Caco-2 (cell line): ENCODE measurements around the gene LIMS3. TPM values are rescaled to one million over a fixed set of nuclear protein-coding genes. Genes with fewer than 3 reads are reported as not detected.
"Not testable (repeated sequence)": the region's sequence is repeated elsewhere in the genome, so short reads cannot be mapped to it uniquely, and the experiment has no call there.

Experiments
- BruUV-seq: library from RNA; stranded (reverse); fragments of 400-500 nt; replicated peaks from 2 replicates; lab custom pipeline; 2021; lab: Mats Ljungman, UMichigan
- CTCF ChIA-PET: fragments of 300-600 bp; sonication (Branson Sonifier 250); formaldehyde crosslinking; loops from one replicate; lab custom pipeline; 2022; ENCODE audit warnings: antibody characterized with exemption; lab: Charles Lee
- POLR2A ChIA-PET: fragments of 300-600 bp; sonication (Branson Sonifier 250); formaldehyde crosslinking; loops from one replicate; lab custom pipeline; 2022; ENCODE audit warnings: antibody characterized with exemption; lab: Charles Lee
- DNase-seq, 2 experiments: peaks; one replicate each; pipeline versions ENCODE4 v3.0.0 to v3.0.0-alpha.2; 2020 to 2022
- H3K27me3 ChIP-seq: replicated peaks from 2 replicates; pipeline ENCODE4 v1.6.0; 2011; ENCODE audit warnings: low read length; ENCODE audit not compliant: control insufficient read depth, insufficient read depth
- H3K36me3 ChIP-seq: 2 replicates; pipeline ENCODE4 v1.5.1; 2011; ENCODE audit warnings: low read length; ENCODE audit not compliant: control insufficient read depth, insufficient read depth
- H3K4me1 ChIP-seq: fragments of 250-450 bp; sonication (Bioruptor Pico); 2 replicates; pipeline ENCODE4 v1.5.1; 2020; ENCODE audit warnings: mild to moderate bottlenecking
- H3K4me3 ChIP-seq: 2 replicates; pipeline ENCODE4 v1.5.1; 2011; ENCODE audit warnings: low read depth, mild to moderate bottlenecking, control low read depth, low read length
- H3K9me3 ChIP-seq: fragments of 250-450 bp; sonication (Bioruptor Pico); 2 replicates; pipeline ENCODE4 v1.5.1; 2020; ENCODE audit warnings: mild to moderate bottlenecking, moderate library complexity
- H3K27ac Mint-ChIP-seq: one replicate; pipeline ENCODE4 v1.8.0; 2022; ENCODE audit warnings: mixed read lengths; ENCODE audit not compliant: unreplicated experiment
- H3K27me3 Mint-ChIP-seq: one replicate; pipeline ENCODE4 v1.8.0; 2022; ENCODE audit warnings: mixed read lengths; ENCODE audit not compliant: insufficient read depth, unreplicated experiment
- H3K36me3 Mint-ChIP-seq: one replicate; pipeline ENCODE4 v1.8.0; 2022; ENCODE audit warnings: mild to moderate bottlenecking, mixed read lengths; ENCODE audit not compliant: insufficient read depth, unreplicated experiment
- H3K4me1 Mint-ChIP-seq: one replicate; pipeline ENCODE4 v1.8.0; 2022; ENCODE audit warnings: low read depth, mixed read lengths; ENCODE audit not compliant: unreplicated experiment
- H3K4me3 Mint-ChIP-seq: one replicate; pipeline ENCODE4 v1.8.0; 2022; ENCODE audit warnings: mild to moderate bottlenecking, moderate library complexity, mixed read lengths; ENCODE audit not compliant: unreplicated experiment
- H3K9me3 Mint-ChIP-seq: one replicate; pipeline ENCODE4 v1.8.0; 2022; ENCODE audit warnings: mixed read lengths; ENCODE audit not compliant: unreplicated experiment
- intact Hi-C: fragments of 100-400 bp; cut with micrococcal nuclease; formaldehyde crosslinking; loops from one replicate; pipeline ENCODE4 v1.10.0; 2022; ENCODE audit not compliant: unreplicated experiment
- total RNA-seq: library from RNA; stranded (reverse); gene quantifications from 2 replicates; pipeline ENCODE4 v1.2.3, GENCODE V29; 2022

The LIMS3 gene
- total RNA-seq, 1 experiment from 2014 or later, result 4.0 TPM

DNA sequence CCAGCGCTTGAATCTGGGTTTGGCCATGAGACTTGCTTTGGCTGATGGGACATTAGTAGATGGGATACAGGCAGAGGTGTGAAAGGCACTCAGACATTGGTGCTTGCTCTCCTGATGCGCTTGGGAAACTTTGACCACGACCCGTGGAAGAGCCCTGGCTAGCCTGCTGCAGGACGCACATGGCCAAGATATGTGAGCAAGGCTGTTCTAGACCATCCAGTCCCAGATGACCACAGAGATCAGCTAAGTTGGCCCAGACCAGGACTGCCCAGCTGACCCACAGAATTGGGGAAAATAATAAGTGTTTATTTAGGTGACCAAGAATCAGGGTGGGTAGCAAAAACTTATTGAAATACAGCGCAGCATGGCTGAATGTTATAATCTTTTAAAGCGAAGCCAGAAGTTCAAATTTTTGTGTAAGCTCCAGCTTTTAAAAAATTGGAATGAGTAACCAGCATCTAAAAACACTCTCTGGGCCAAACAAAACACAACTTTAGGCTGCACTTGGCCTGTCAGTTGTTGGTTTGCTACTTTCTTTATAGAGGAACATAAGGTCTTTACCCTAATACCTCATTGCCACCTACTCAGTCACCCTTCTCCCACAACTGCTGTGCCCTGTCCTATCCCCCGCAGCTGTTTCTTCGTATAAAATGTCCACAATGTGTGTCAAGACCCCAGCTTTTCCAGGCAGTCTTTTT lies 51.8 kb downstream of the LIMS3 start:
- H3K4me3 ChIP-seq, H3K36me3 Mint-ChIP-seq, H3K4me1 Mint-ChIP-seq, H3K27ac Mint-ChIP-seq, H3K9me3 ChIP-seq, H3K4me1 ChIP-seq, POLR2A ChIA-PET, BruUV-seq, H3K9me3 Mint-ChIP-seq, H3K36me3 ChIP-seq, DNase-seq, H3K27me3 ChIP-seq, intact Hi-C loops, CTCF ChIA-PET, H3K4me3 Mint-ChIP-seq, H3K27me3 Mint-ChIP-seq: not testable (repeated sequence)

DNA sequence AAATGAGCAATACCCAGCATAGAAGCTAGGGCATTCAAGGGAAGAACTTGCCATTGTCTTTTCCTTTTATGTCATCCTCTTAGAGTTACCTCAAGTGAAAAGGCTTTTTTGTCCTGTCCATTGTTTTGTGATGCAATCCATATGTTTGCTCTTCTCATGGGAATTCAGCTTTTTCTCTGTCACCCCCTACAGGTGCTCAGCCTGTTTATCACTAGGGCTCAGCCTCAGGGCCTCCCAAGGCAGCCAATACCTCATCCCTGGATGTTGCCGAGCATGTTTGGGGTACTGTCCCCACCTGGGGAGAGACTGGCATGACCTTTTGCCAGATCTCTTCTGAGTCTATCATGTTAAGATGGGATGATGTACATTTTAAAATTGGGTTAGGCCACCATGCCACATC lies 65.5 kb downstream of the LIMS3 start:
- H3K4me3 Mint-ChIP-seq, H3K9me3 Mint-ChIP-seq, H3K27me3 ChIP-seq, H3K4me1 ChIP-seq, POLR2A ChIA-PET, H3K36me3 Mint-ChIP-seq, H3K9me3 ChIP-seq, H3K36me3 ChIP-seq, H3K27me3 Mint-ChIP-seq, H3K4me3 ChIP-seq, intact Hi-C loops, BruUV-seq, H3K4me1 Mint-ChIP-seq, DNase-seq, CTCF ChIA-PET, H3K27ac Mint-ChIP-seq: not testable (repeated sequence)

DNA sequence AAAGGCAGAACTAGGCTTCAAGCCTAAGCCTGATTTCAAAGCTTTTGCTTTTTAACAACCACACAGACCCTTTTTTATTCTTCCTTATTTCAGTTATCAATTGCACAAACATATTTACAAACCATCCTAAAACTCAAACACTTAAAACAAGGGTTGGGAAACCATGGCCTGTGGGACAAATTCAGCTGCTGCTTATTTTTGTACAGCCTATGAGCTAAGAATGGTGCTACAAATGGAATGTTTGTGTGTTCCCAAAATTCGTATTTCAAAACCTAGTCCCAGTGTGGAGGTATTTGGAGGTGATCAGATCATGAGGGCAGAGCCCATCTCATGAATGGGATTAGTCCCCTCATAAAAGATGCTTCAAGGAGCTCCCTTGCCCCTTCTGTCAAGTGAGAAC lies 67.0 kb downstream of the LIMS3 start:
- CTCF ChIA-PET, H3K4me1 Mint-ChIP-seq, H3K4me1 ChIP-seq, H3K9me3 Mint-ChIP-seq, POLR2A ChIA-PET, DNase-seq, H3K27me3 ChIP-seq, H3K9me3 ChIP-seq, H3K4me3 ChIP-seq, BruUV-seq, H3K4me3 Mint-ChIP-seq, H3K27me3 Mint-ChIP-seq, intact Hi-C loops, H3K27ac Mint-ChIP-seq, H3K36me3 Mint-ChIP-seq, H3K36me3 ChIP-seq: not testable (repeated sequence)

DNA sequence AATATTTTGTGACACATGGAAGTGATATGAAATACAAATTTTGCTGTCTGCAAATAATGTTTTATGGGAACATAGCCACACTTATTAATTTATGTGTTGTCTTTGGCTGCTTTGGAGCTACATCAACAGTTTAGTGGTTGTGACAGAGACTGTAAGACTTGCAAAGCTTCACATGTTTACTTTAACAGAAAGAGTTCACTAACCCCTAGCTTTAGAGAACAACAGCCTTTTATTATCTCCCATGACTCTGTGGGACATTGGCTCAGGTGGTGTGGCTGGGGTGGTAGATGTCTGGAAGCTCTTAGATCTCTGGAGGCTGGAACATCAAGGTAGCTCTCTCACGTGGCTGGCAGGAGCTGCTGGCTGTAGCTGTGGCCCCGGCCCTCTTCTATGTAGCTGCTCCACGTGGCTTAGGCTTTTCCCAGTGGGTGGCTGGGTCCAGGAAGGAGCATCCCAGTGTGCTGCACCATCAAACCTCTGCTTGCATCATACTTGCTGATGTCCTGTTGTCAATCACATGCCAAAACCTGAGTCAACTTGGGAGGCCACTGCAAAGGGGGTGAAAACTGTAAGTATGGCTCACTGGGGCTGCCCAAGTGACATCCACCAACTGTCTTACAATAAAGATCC lies 67.7 kb downstream of the LIMS3 start:
- DNase-seq, intact Hi-C loops, H3K36me3 ChIP-seq, H3K27me3 ChIP-seq, H3K9me3 ChIP-seq, H3K4me3 Mint-ChIP-seq, H3K4me3 ChIP-seq, H3K27me3 Mint-ChIP-seq, H3K36me3 Mint-ChIP-seq, POLR2A ChIA-PET, H3K27ac Mint-ChIP-seq, CTCF ChIA-PET, BruUV-seq, H3K9me3 Mint-ChIP-seq, H3K4me1 Mint-ChIP-seq, H3K4me1 ChIP-seq: not testable (repeated sequence)

DNA sequence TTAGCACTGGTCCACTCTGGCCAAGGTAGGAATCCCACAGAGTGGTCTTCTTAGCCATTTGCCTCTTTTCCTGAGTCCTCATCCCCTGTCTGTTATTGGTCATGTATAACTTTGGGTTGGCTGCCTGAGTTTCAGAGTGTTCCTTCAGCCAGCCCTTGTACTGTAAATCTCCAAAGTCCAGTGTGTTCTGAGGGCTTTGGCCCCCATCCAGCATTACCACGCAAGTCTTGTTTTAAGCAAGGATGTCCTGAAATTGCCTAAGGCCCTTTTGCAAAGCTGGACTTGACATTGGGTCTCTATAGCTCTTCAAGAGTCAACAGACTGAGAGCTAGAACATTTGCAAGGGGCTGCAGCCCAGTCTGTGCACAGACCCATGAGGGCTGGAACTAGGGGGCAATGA lies 68.4 kb downstream of the LIMS3 start:
- CTCF ChIA-PET, H3K27me3 ChIP-seq, H3K27me3 Mint-ChIP-seq, H3K36me3 Mint-ChIP-seq, H3K9me3 ChIP-seq, H3K27ac Mint-ChIP-seq, intact Hi-C loops, H3K4me3 Mint-ChIP-seq, H3K4me1 Mint-ChIP-seq, BruUV-seq, DNase-seq, H3K9me3 Mint-ChIP-seq, H3K4me1 ChIP-seq, H3K36me3 ChIP-seq, POLR2A ChIA-PET, H3K4me3 ChIP-seq: not testable (repeated sequence)

DNA sequence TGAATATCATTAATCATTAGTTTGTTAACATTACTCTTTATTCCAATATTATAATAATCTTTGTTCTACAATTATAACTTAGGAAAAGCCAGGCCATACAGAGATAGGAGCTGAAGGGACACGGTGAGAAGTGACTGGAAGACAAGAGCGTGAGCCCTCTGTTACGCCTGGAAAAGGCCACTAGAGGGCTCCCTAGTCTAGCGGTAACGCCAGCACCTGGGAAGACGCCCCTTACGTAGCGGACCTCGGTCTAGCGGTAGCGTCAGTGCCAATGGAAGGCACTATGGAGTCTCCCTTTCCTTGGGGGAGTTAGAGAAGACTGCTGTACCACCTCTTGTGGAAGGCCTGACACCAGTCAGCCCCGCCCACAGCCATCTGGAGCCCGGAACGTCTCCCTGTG lies 71.4 kb downstream of the LIMS3 start:
- H3K4me1 ChIP-seq, H3K9me3 Mint-ChIP-seq, H3K27me3 Mint-ChIP-seq, H3K9me3 ChIP-seq, H3K4me3 Mint-ChIP-seq, intact Hi-C loops, H3K4me1 Mint-ChIP-seq, H3K27me3 ChIP-seq, H3K4me3 ChIP-seq, BruUV-seq, DNase-seq, H3K27ac Mint-ChIP-seq, POLR2A ChIA-PET, CTCF ChIA-PET, H3K36me3 Mint-ChIP-seq, H3K36me3 ChIP-seq: not testable (repeated sequence)

DNA sequence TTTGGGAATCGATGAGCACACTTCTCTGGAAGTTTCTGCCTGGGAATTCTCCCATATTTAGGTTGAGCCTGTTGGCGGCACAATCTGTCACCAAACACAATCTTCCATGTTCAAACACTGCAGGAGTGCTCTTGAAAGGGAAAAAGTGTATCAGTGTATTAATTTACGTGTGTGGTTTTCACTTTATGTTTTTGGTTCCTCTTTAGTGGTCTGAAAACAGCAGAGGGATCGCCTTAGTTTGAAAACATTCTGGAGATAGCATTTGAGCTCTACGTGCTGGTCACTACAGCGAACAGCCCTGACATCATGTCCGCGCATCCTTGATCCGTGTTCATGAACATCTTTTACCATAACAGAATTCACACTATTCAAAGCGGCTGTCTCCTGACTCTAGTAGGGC lies 73.2 kb downstream of the LIMS3 start:
- CTCF ChIA-PET, DNase-seq, H3K9me3 Mint-ChIP-seq, intact Hi-C loops, H3K27me3 Mint-ChIP-seq, H3K4me3 Mint-ChIP-seq, H3K27me3 ChIP-seq, H3K4me3 ChIP-seq, H3K4me1 ChIP-seq, H3K9me3 ChIP-seq, H3K27ac Mint-ChIP-seq, H3K36me3 ChIP-seq, H3K36me3 Mint-ChIP-seq, H3K4me1 Mint-ChIP-seq, BruUV-seq, POLR2A ChIA-PET: not testable (repeated sequence)
